Stomach (tissue), 4 donors: Measurements from ENCODE around the gene GRID2IP.

Experiments used
- CTCF ChIP-seq, 7 experiments: fragments of 450-650 bp in 4 of 7; fragments of 200-600 bp in 3 of 7; sonication (generic) in 3 of 7; IDR thresholded peaks; one replicate each; pipeline ENCODE4 v1.5.1; 2016 to 2019; ENCODE audit warnings: antibody characterized with exemption in 7 of 7, control low read depth in 2 of 7, mild to moderate bottlenecking in 1 of 7
- EP300 ChIP-seq: sonication (generic); formaldehyde crosslinking; IDR thresholded peaks from one replicate; pipeline ENCODE4 v1.6.1; 2017; ENCODE audit warnings: antibody characterized with exemption
- POLR2A ChIP-seq, 4 donors: fragments of 450-650 bp; IDR thresholded peaks; one replicate each; pipeline ENCODE4 v1.6.1; 2016; ENCODE audit warnings: antibody characterized with exemption in 4 of 4, control low read depth in 2 of 4, mild to moderate bottlenecking in 1 of 4, moderate library complexity in 1 of 4
- POLR2AphosphoS5 ChIP-seq, 3 donors: sonication (generic); formaldehyde crosslinking; IDR thresholded peaks; one replicate each; pipeline ENCODE4 v1.6.1; 2016; ENCODE audit warnings: antibody characterized with exemption in 3 of 3

DNA sequence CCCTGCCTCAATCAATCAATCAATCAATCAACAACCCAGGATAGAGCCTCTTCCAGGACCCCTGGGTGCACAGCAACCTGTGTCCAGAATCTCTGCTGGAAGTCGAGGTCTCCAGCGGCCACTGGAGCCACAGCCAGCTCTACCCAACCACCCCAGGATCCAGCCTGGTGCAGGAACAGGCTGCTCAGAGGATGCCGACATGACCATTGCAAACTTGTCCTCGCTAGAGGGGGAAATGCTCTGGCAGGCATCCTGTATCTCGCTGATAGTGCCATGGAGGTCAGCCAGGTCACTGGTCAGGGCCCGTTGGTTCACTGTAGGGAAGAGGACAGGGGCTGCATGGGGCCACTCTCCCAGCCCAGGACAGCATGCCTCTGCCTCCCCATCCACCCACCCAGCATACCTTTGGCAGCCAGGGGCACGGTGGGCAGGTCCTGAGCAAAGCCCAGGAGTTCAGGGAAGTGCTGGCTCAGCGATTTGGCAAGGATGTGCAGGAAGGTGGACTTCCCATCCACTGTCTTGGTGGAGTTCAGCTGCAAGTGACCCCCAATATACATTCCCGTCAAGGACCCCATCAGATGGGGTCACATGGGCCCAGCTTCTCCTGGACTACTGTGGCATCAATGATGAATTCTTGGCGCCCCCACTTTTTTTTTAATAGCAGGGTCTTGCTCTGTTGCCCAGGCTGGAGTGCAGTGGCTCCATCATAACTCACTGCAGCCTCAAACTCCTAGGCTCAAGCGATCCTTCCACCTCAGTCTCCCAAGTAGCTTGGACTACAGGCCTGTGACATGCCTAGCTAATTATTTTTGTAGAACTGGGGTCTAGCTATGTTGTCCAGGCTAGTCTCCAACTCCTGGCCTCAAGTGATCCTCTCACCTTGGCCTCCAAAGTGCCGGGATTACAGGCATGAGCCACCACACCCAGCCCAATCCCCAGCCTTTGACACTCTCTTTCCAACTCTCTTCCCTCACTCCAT, 49.4 kb downstream of the GRID2IP start:
- TF ChIP-seq POLR2A (IDR thresholded peaks at IDR 0.05): no peak
- no peak for TF ChIP-seq CTCF (IDR thresholded peaks at IDR 0.05)
- no peak for TF ChIP-seq POLR2AphosphoS5 (IDR thresholded peaks at IDR 0.05)
- no peak for TF ChIP-seq EP300
